Measurements from ENCODE around the gene CERCAM.

The CERCAM gene

GRCh38 chr9:128435611-128436010 lies 15.0 kb downstream of the CERCAM start:
- TF ChIP-seq POLR2AphosphoS5 (IDR thresholded peaks at IDR 0.05; ENCODE audit: low read depth) (no peak), GABPA (IDR thresholded peaks at IDR 0.05; ENCODE audit: low read depth) (no peak), SPI1 (IDR thresholded peaks at IDR 0.05; ENCODE audit: borderline replicate concordance, low read depth) (no peak), CTCF (IDR thresholded peaks at IDR 0.05; ENCODE audit: insufficient read depth, low read length) (no peak), REST (IDR thresholded peaks at IDR 0.05; ENCODE audit: insufficient replicate concordance, low read depth) (no peak)
- Histone ChIP-seq H3K4me3 (replicated peaks; ENCODE audit: insufficient read depth, low read length) (no peak overlapping the region), H3K27me3 (ENCODE audit: insufficient read depth, poor library complexity, severe bottlenecking) (no peaks in the 10 kb centered on the region), H3K27ac (replicated peaks) (no peak overlapping the region)
- no peak for DNase-seq (ENCODE audit: low read depth in 1 of 2, low spot score in 1 of 2)

- Histone ChIP-seq H3K27ac (replicated peaks) (no peak overlapping the region), H3K4me3 (replicated peaks; ENCODE audit: insufficient read depth, low read length) (no peak overlapping the region), H3K27me3 (ENCODE audit: insufficient read depth, poor library complexity, severe bottlenecking) (no peaks in the 10 kb centered on the region)
- TF ChIP-seq POLR2AphosphoS5 (IDR thresholded peaks at IDR 0.05; ENCODE audit: low read depth) (no peak), CTCF (IDR thresholded peaks at IDR 0.05; ENCODE audit: insufficient read depth, low read length) (peak; percentile 95), SPI1 (IDR thresholded peaks at IDR 0.05; ENCODE audit: borderline replicate concordance, low read depth) (peak; percentile 73; the same call in 1 of the 2 replicates), REST (IDR thresholded peaks at IDR 0.05; ENCODE audit: insufficient replicate concordance, low read depth) (no peak)
- peak; percentile 87 to 88 for DNase-seq (ENCODE audit: low read depth in 1 of 2, low spot score in 1 of 2)
Observed at GRCh38 chr9:128438343-128439109, 17.9 kb downstream of the CERCAM start.

GRCh38 chr9:128439273-128439672 lies 18.6 kb downstream of the CERCAM start:
- Histone ChIP-seq H3K27me3 (ENCODE audit: insufficient read depth, poor library complexity, severe bottlenecking) (no peaks in the 10 kb centered on the region), H3K4me3 (replicated peaks; ENCODE audit: insufficient read depth, low read length) (no peak overlapping the region), H3K27ac (replicated peaks) (no peak overlapping the region)
- no peak for DNase-seq (ENCODE audit: low read depth in 1 of 2, low spot score in 1 of 2)
- TF ChIP-seq SPI1 (IDR thresholded peaks at IDR 0.05; ENCODE audit: borderline replicate concordance, low read depth): no peak
- TF ChIP-seq REST (IDR thresholded peaks at IDR 0.05; ENCODE audit: insufficient replicate concordance, low read depth): no peak
- TF ChIP-seq GABPA (IDR thresholded peaks at IDR 0.05; ENCODE audit: low read depth): no peak
- no peak for TF ChIP-seq POLR2AphosphoS5 (IDR thresholded peaks at IDR 0.05; ENCODE audit: low read depth)
- TF ChIP-seq CTCF (IDR thresholded peaks at IDR 0.05; ENCODE audit: insufficient read depth, low read length): no peak

All from HL-60 (cell line).